ENCODE measurements around the gene NSUN4.

GRCh38 chr1:46342677-46343350, 2.2 kb downstream of the NSUN4 start:
- TF ChIP-seq, protein P1, sequence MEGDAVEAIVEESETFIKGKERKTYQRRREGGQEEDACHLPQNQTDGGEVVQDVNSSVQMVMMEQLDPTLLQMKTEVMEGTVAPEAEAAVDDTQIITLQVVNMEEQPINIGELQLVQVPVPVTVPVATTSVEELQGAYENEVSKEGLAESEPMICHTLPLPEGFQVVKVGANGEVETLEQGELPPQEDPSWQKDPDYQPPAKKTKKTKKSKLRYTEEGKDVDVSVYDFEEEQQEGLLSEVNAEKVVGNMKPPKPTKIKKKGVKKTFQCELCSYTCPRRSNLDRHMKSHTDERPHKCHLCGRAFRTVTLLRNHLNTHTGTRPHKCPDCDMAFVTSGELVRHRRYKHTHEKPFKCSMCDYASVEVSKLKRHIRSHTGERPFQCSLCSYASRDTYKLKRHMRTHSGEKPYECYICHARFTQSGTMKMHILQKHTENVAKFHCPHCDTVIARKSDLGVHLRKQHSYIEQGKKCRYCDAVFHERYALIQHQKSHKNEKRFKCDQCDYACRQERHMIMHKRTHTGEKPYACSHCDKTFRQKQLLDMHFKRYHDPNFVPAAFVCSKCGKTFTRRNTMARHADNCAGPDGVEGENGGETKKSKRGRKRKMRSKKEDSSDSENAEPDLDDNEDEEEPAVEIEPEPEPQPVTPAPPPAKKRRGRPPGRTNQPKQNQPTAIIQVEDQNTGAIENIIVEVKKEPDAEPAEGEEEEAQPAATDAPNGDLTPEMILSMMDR (IDR thresholded peaks at IDR 0.05), result no peak
- TF ChIP-seq POLR2AphosphoS5 (IDR thresholded peaks at IDR 0.05; ENCODE audit: low read depth, low read length), result no peak
